Activated CD8-positive, alpha-beta memory T cell treated with anti-CD3 and anti-CD28 coated beads, Interleukin-2, amount 50 U/mL, for 1 hour (primary cell): ENCODE data around the gene PLA2G15.

Experiments used
- DNase-seq: peaks from one replicate; pipeline ENCODE4 v3.0.0-alpha.2; 2020; ENCODE audit errors: extremely low read depth

The PLA2G15 gene

GRCh38 chr16:68244903-68245853 lies at the start of gene PLA2G15:
Gene PLA2G15, plus strand, starts transcription at chr16:68245373. Its CDS starts 54 bp downstream, at chr16:68245427.
- peak; percentile 87 for DNase-seq

GRCh38 chr16:68197250-68197649 lies 47.9 kb upstream of the PLA2G15 start:
- DNase-seq = no peak

- no peak for DNase-seq
Measured at GRCh38 chr16:68200088-68200783, 44.9 kb upstream of the PLA2G15 start.

- no peak for DNase-seq
Measured at GRCh38 chr16:68202091-68202519, 43.1 kb upstream of the PLA2G15 start.

GRCh38 chr16:68206245-68206644 lies 38.9 kb upstream of the PLA2G15 start:
- DNase-seq = no peak

GRCh38 chr16:68214726-68215125 lies 30.4 kb upstream of the PLA2G15 start:
- DNase-seq = no peak

GRCh38 chr16:68215302-68215701 lies 29.9 kb upstream of the PLA2G15 start:
- DNase-seq = no peak

- no peak for DNase-seq
Measured at GRCh38 chr16:68216240-68216639, 28.9 kb upstream of the PLA2G15 start.

GRCh38 chr16:68217506-68217905 lies 27.7 kb upstream of the PLA2G15 start:
- DNase-seq = no peak

GRCh38 chr16:68219725-68220351 lies 25.3 kb upstream of the PLA2G15 start:
- DNase-seq = no peak

- no peak for DNase-seq
Measured at GRCh38 chr16:68223072-68223471, 22.1 kb upstream of the PLA2G15 start.

- no peak for DNase-seq
Measured at GRCh38 chr16:68226116-68226515, 19.1 kb upstream of the PLA2G15 start.

- DNase-seq = no peak
Measured at GRCh38 chr16:68227183-68227793, 17.9 kb upstream of the PLA2G15 start.

GRCh38 chr16:68227850-68228553 lies 17.2 kb upstream of the PLA2G15 start:
- no peak for DNase-seq

GRCh38 chr16:68228652-68229051 lies 16.5 kb upstream of the PLA2G15 start:
- no peak for DNase-seq

- DNase-seq = no peak
Measured at GRCh38 chr16:68229431-68230175, 15.6 kb upstream of the PLA2G15 start.

- DNase-seq = no peak
Measured at GRCh38 chr16:68230176-68230571, 15.0 kb upstream of the PLA2G15 start.

GRCh38 chr16:68230956-68231355 lies 14.2 kb upstream of the PLA2G15 start:
- no peak for DNase-seq

GRCh38 chr16:68231384-68232136 lies 13.6 kb upstream of the PLA2G15 start:
- no peak for DNase-seq

- DNase-seq = no peak
Measured at GRCh38 chr16:68232335-68232734, 12.8 kb upstream of the PLA2G15 start.
